Esophagus muscularis mucosa (tissue), 4 donors: Measurements from ENCODE around the gene ATF6. TPM values are rescaled to one million over a fixed set of nuclear protein-coding genes. Genes with fewer than 3 reads are reported as not detected.

Experiments
- DNase-seq: peaks from one replicate; pipeline ENCODE4 v3.0.0-alpha.2; 2017; ENCODE audit errors: extremely low spot score
- H3K27ac ChIP-seq, 4 donors: fragments of 200-600 bp; sonication (generic); replicated peaks in 1 of 4; 1 replicate in 3 of 4; 2 replicates in 1 of 4; pipeline ENCODE4 v1.5.1; 2016 to 2019; ENCODE audit warnings: mild to moderate bottlenecking in 1 of 4
- H3K27me3 ChIP-seq, 4 donors: fragments of 200-600 bp; sonication (generic); one replicate each; pipeline versions ENCODE4 v1.5.1 to v1.6.0; 2016 to 2019
- H3K36me3 ChIP-seq, 4 donors: fragments of 200-600 bp; sonication (generic); one replicate each; pipeline ENCODE4 v1.5.1; 2016 to 2019
- H3K4me1 ChIP-seq, 4 donors: fragments of 200-600 bp; sonication (generic); one replicate each; pipeline ENCODE4 v1.5.1; 2016 to 2019
- H3K4me3 ChIP-seq, 4 donors: fragments of 200-600 bp; sonication (generic); 1 replicate in 2 of 4; 2 replicates in 2 of 4; pipeline ENCODE4 v1.5.1; 2016 to 2019; ENCODE audit warnings: mild to moderate bottlenecking in 4 of 4, moderate library complexity in 1 of 4
- H3K9me3 ChIP-seq, 4 donors: fragments of 200-600 bp; sonication (generic); 1 replicate in 3 of 4; 2 replicates in 1 of 4; pipeline ENCODE4 v1.5.1; 2016 to 2019
- CTCF ChIP-seq, 3 experiments: fragments of 200-600 bp in 2 of 3; fragments of 450-650 bp in 1 of 3; sonication (generic) in 2 of 3; IDR thresholded peaks; one replicate each; pipeline ENCODE4 v1.5.1; 2017 to 2019; ENCODE audit warnings: antibody characterized with exemption in 3 of 3, mild to moderate bottlenecking in 2 of 3, moderate library complexity in 1 of 3
- EP300 ChIP-seq: sonication (generic); formaldehyde crosslinking; IDR thresholded peaks from one replicate; pipeline ENCODE4 v1.6.1; 2017; ENCODE audit warnings: antibody characterized with exemption
- POLR2A ChIP-seq: fragments of 450-650 bp; IDR thresholded peaks from one replicate; pipeline ENCODE4 v1.6.1; 2017; ENCODE audit warnings: antibody characterized with exemption, moderate library complexity, mild to moderate bottlenecking, low read depth
- POLR2AphosphoS5 ChIP-seq, 2 donors: sonication (generic); formaldehyde crosslinking; IDR thresholded peaks; one replicate each; pipeline ENCODE4 v1.6.1; 2017; ENCODE audit warnings: antibody characterized with exemption in 2 of 2
- WGBS: methylation state at CpG from one replicate; pipeline ENCODE4 v1.1.5; 2018; 5-methylcytosine and 5-hydroxymethylcytosine counted together
- intact Hi-C: fragments of 100-400 bp; cut with DNase I; formaldehyde crosslinking; loops from one replicate; pipeline ENCODE4 v1.15.1; 2023
- total RNA-seq, 4 donors: library from RNA; depleted of rRNA; stranded (reverse); fragments of >200 nt; gene quantifications; one replicate each; pipeline versions ENCODE4 v1.1.0 to v1.2.1, GENCODE V29; 2016

Gene ATF6
- total RNA-seq, 4 donors from 2014 or later, result 24.5 to 30.6 (median 27.4) TPM

GRCh38 chr1:161810780-161811179 is 44.7 kb downstream of the ATF6 start:
- TF ChIP-seq POLR2A (no peak), EP300 (no peak), CTCF (IDR thresholded peaks at IDR 0.05) (no peak), POLR2AphosphoS5 (IDR thresholded peaks at IDR 0.05) (no peak)
- Histone ChIP-seq H3K4me1 (peaks cover 0 to 28% (median 23%) of the 10 kb centered on the region in 4 donors), H3K4me3 (no peak overlapping the region), H3K27me3 (no peaks in the 10 kb centered on the region), H3K27ac (no peak overlapping the region), H3K9me3 (no peaks in the 10 kb centered on the region), H3K36me3 (peaks cover 4 to 30% (median 17%) of the 10 kb centered on the region in 4 donors)
- 94% methylated on average over 3 of the region's 3 CpGs for WGBS
- no peak for DNase-seq
- intact Hi-C loops, result no loop called here

- Histone ChIP-seq H3K36me3 (peaks cover 0 to 33% (median 20%) of the 10 kb centered on the region in 4 donors), H3K27me3 (no peaks in the 10 kb centered on the region), H3K27ac (peak overlapping the region in 1 of 4 donors; percentile 25), H3K4me1 (peaks cover 0 to 18% (median 10%) of the 10 kb centered on the region in 4 donors), H3K9me3 (no peaks in the 10 kb centered on the region), H3K4me3 (no peak overlapping the region)
- intact Hi-C loops, result no loop called here
- no peak for TF ChIP-seq POLR2AphosphoS5 (IDR thresholded peaks at IDR 0.05)
- no peak for TF ChIP-seq POLR2A
- TF ChIP-seq CTCF (IDR thresholded peaks at IDR 0.05), result no peak
- TF ChIP-seq EP300, result no peak
- 96% methylated on average over 1 of the region's 1 CpG for WGBS
- DNase-seq, result no peak
Measured at GRCh38 chr1:161816201-161816600, 50.1 kb downstream of the ATF6 start.

GRCh38 chr1:161817176-161817730 is 51.1 kb downstream of the ATF6 start:
- H3K27ac ChIP-seq, result peak overlapping the region in 2 of 4 donors; percentile 4 to 25
- intact Hi-C loops, result no loop called here
- no peak for DNase-seq
- WGBS, result 54% methylated on average over 4 of the region's 4 CpGs
- peaks cover 0 to 42% (median 23%) of the 10 kb centered on the region in 4 donors for H3K36me3 ChIP-seq
- H3K9me3 ChIP-seq, result no peaks in the 10 kb centered on the region
- H3K27me3 ChIP-seq, result no peaks in the 10 kb centered on the region
- TF ChIP-seq POLR2A (no peak), POLR2AphosphoS5 (IDR thresholded peaks at IDR 0.05) (no peak), EP300 (no peak), CTCF (IDR thresholded peaks at IDR 0.05) (no peak)
- peaks cover 0 to 18% (median 10%) of the 10 kb centered on the region in 4 donors for H3K4me1 ChIP-seq
- peak overlapping the region in 2 of 4 donors; percentile 0 to 13 for H3K4me3 ChIP-seq

GRCh38 chr1:161820914-161821313 is 54.8 kb downstream of the ATF6 start:
- TF ChIP-seq POLR2AphosphoS5 (IDR thresholded peaks at IDR 0.05), result no peak
- no peak for TF ChIP-seq CTCF (IDR thresholded peaks at IDR 0.05)
- TF ChIP-seq EP300, result no peak
- no peak for TF ChIP-seq POLR2A
- no peak overlapping the region for H3K4me3 ChIP-seq
- DNase-seq, result no peak
- H3K9me3 ChIP-seq, result no peaks in the 10 kb centered on the region
- H3K4me1 ChIP-seq, result peaks cover 0 to 18% (median 9%) of the 10 kb centered on the region in 4 donors
- H3K36me3 ChIP-seq, result peaks cover 0 to 47% (median 27%) of the 10 kb centered on the region in 4 donors
- no peaks in the 10 kb centered on the region for H3K27me3 ChIP-seq
- intact Hi-C loops, result no loop called here
- H3K27ac ChIP-seq, result no peak overlapping the region
- 82% methylated on average over 5 of the region's 5 CpGs for WGBS

- peaks cover 0 to 8% (median 2%) of the 10 kb centered on the region in 4 donors for H3K4me1 ChIP-seq
- TF ChIP-seq EP300, result no peak
- no peak for TF ChIP-seq POLR2A
- no peak for TF ChIP-seq POLR2AphosphoS5 (IDR thresholded peaks at IDR 0.05)
- no peak for TF ChIP-seq CTCF (IDR thresholded peaks at IDR 0.05)
- H3K4me3 ChIP-seq, result no peak overlapping the region
- H3K27me3 ChIP-seq, result no peaks in the 10 kb centered on the region
- no peaks in the 10 kb centered on the region for H3K9me3 ChIP-seq
- H3K36me3 ChIP-seq, result peaks cover 5 to 45% (median 28%) of the 10 kb centered on the region in 4 donors
- no peak for DNase-seq
- intact Hi-C loops, result no loop called here
- 76% methylated on average over 1 of the region's 1 CpG for WGBS
- H3K27ac ChIP-seq, result no peak overlapping the region
Measured at GRCh38 chr1:161824618-161825017, 58.5 kb downstream of the ATF6 start.
